Right cardiac atrium (tissue), 5 donors: ENCODE measurements around the gene CACNA1B. TPM values are rescaled to one million over a fixed set of nuclear protein-coding genes. Genes with fewer than 3 reads are reported as not detected.
"Not testable (repeated sequence)": the region's sequence is repeated elsewhere in the genome, so short reads cannot be mapped to it uniquely, and the experiment has no call there.

ENCODE experiments used
- ATAC-seq, 2 donors: fragments of 200-7000 bp; cut with Tn5 transposase; one replicate each; pipeline versions ENCODE4 v1.8.0 to v1.9.1; 2020; ENCODE audit warnings: moderate library complexity in 2 of 2, mild to moderate bottlenecking in 1 of 2
- DNase-seq, 3 donors: peaks; one replicate each; pipeline ENCODE4 v3.0.0-alpha.2; 2020
- H3K27ac ChIP-seq: one replicate; pipeline ENCODE4 v1.5.1; 2013; ENCODE audit warnings: mild to moderate bottlenecking, low read length, control low read depth, moderate library complexity
- H3K27me3 ChIP-seq: one replicate; pipeline ENCODE4 v1.6.1; 2013; ENCODE audit not compliant: control insufficient read depth, insufficient read depth
- H3K4me1 ChIP-seq: one replicate; pipeline ENCODE4 v1.6.1; 2013; ENCODE audit warnings: low read length; ENCODE audit not compliant: control insufficient read depth, insufficient read depth
- H3K4me3 ChIP-seq: one replicate; pipeline ENCODE4 v1.5.1; 2013; ENCODE audit warnings: low read length, control low read depth
- H3K9me3 ChIP-seq: one replicate; pipeline ENCODE4 v1.6.1; 2013; ENCODE audit warnings: low read length; ENCODE audit not compliant: control insufficient read depth
- WGBS: extraction: QIAGEN DNeasy Blood & Tissue Kit; methylation state at CpG from one replicate; pipeline ENCODE4 v1.1.7; 2013; 5-methylcytosine and 5-hydroxymethylcytosine counted together
- intact Hi-C, 4 donors: fragments of 100-400 bp; cut with DNase I; formaldehyde crosslinking; loops; one replicate each; pipeline versions ENCODE4 v1.11.0 to v1.14.0; 2022 to 2023
- polyA plus RNA-seq: library from polyadenylated mRNA; stranded (reverse); fragments of 200-250 nt; gene quantifications from one replicate; pipeline ENCODE4 v1.2.3, GENCODE V29; 2013
- total RNA-seq, 4 donors: library from RNA; stranded (reverse); fragmentation: NEBNext Ultra II Directional; extraction: Animal tissue kit (Norgen Biotek cat#: 25700); gene quantifications; one replicate each; pipeline ENCODE4 v1.2.1, GENCODE V29; 2021
- donor health status: healthy with polysubstance abuse.
- donor health status: DM: no; HTN: yes; CAD: no.
- donor health status: DM: no; HTN: no; CAD: no.
- donor health status: DM: no; HTN: yes; CAD: no; lungs with severe emphysema.
- donor health status: DM: yes; HTN: yes; CAD: no.

Gene CACNA1B
- total and polyA plus RNA-seq, 5 donors: 0.05 to 0.44 (median 0.09) TPM

GRCh38 chr9:138092057-138092456 lies 214.5 kb downstream of the CACNA1B start:
- H3K27me3 ChIP-seq, ATAC-seq: not testable (repeated sequence)

GRCh38 chr9:138094028-138094427 lies 216.4 kb downstream of the CACNA1B start:
- H3K4me1 ChIP-seq: no peaks in the 10 kb centered on the region
- WGBS: 89% methylated on average over 5 of the region's 5 CpGs
- no peaks in the 10 kb centered on the region for H3K9me3 ChIP-seq
- intact Hi-C loops: no loop called here
- H3K27me3 ChIP-seq: no peaks in the 10 kb centered on the region
- no peak for ATAC-seq
- no peak for DNase-seq
- no peak overlapping the region for H3K27ac ChIP-seq
- H3K4me3 ChIP-seq: no peak overlapping the region

More at GRCh38 chr9:138092057-138092456, 214.5 kb downstream of the CACNA1B start:
- H3K9me3 ChIP-seq, DNase-seq, intact Hi-C loops, H3K4me1 ChIP-seq, H3K27ac ChIP-seq, H3K4me3 ChIP-seq: not testable (repeated sequence)
- 82% methylated on average over 4 of the region's 4 CpGs for WGBS

- ATAC-seq (no peak), DNase-seq (no peak)
- WGBS: 74% methylated on average over 14 of the region's 14 CpGs
- Histone ChIP-seq H3K4me1 (no peaks in the 10 kb centered on the region), H3K9me3 (no peaks in the 10 kb centered on the region), H3K4me3 (no peak overlapping the region), H3K27me3 (no peaks in the 10 kb centered on the region), H3K27ac (no peak overlapping the region)
- intact Hi-C loops: no loop called here
Observed at GRCh38 chr9:138095813-138096518, 218.4 kb downstream of the CACNA1B start.

- Histone ChIP-seq H3K4me1 (no peaks in the 10 kb centered on the region), H3K9me3 (no peaks in the 10 kb centered on the region), H3K27ac (no peak overlapping the region), H3K4me3 (no peak overlapping the region), H3K27me3 (no peaks in the 10 kb centered on the region)
- WGBS: 93% methylated on average over 13 of the region's 13 CpGs
- no peak for DNase-seq
- intact Hi-C loops: no loop called here
- no peak for ATAC-seq
Observed at GRCh38 chr9:138096519-138096845, 218.9 kb downstream of the CACNA1B start.

GRCh38 chr9:138097501-138097991 lies 220.0 kb downstream of the CACNA1B start:
- DNase-seq (no peak), ATAC-seq (no peak)
- no peak overlapping the region for H3K4me3 ChIP-seq
- no peaks in the 10 kb centered on the region for H3K27me3 ChIP-seq
- no peaks in the 10 kb centered on the region for H3K4me1 ChIP-seq
- intact Hi-C loops: no loop called here
- no peak overlapping the region for H3K27ac ChIP-seq
- H3K9me3 ChIP-seq: no peaks in the 10 kb centered on the region
- 79% methylated on average over 13 of the region's 13 CpGs for WGBS

- ATAC-seq: no peak
- intact Hi-C loops: no loop called here
- WGBS: 80% methylated on average over 18 of the region's 18 CpGs
Observed at GRCh38 chr9:138098116-138098907, 220.7 kb downstream of the CACNA1B start.

GRCh38 chr9:138098908-138099791 lies 221.6 kb downstream of the CACNA1B start:
- Histone ChIP-seq H3K4me1 (no peaks in the 10 kb centered on the region), H3K27me3 (no peaks in the 10 kb centered on the region), H3K27ac (no peak overlapping the region), H3K4me3 (no peak overlapping the region), H3K9me3 (no peaks in the 10 kb centered on the region)
- intact Hi-C loops: no loop called here
- ATAC-seq (no peak), DNase-seq (no peak)
- 87% methylated on average over 22 of the region's 22 CpGs for WGBS

More at GRCh38 chr9:138098116-138098907, 220.7 kb downstream of the CACNA1B start:
- Histone ChIP-seq H3K27me3 (no peaks in the 10 kb centered on the region), H3K4me1 (no peaks in the 10 kb centered on the region), H3K9me3 (no peaks in the 10 kb centered on the region), H3K27ac (no peak overlapping the region), H3K4me3 (no peak overlapping the region)
- DNase-seq: no peak

GRCh38 chr9:138099803-138100598 lies 222.4 kb downstream of the CACNA1B start:
- Histone ChIP-seq H3K9me3 (no peaks in the 10 kb centered on the region), H3K4me3 (no peak overlapping the region), H3K4me1 (no peaks in the 10 kb centered on the region), H3K27me3 (no peaks in the 10 kb centered on the region), H3K27ac (no peak overlapping the region)
- DNase-seq: peak in 1 of 3 donors; percentile 64
- intact Hi-C loops: no loop called here
- peak in 1 of 2 donors; percentile 34 for ATAC-seq
- WGBS: 65% methylated on average over 8 of the region's 8 CpGs

GRCh38 chr9:138100711-138101350 lies 223.2 kb downstream of the CACNA1B start:
- WGBS: 80% methylated on average over 30 of the region's 30 CpGs
- no peak overlapping the region for H3K4me3 ChIP-seq
- no peaks in the 10 kb centered on the region for H3K9me3 ChIP-seq
- ATAC-seq (no peak), DNase-seq (peak in 1 of 3 donors; percentile 23)
- intact Hi-C loops: no loop called here
- H3K27ac ChIP-seq: no peak overlapping the region
- no peaks in the 10 kb centered on the region for H3K4me1 ChIP-seq
- no peaks in the 10 kb centered on the region for H3K27me3 ChIP-seq
